ENCODE data around the gene KIF13A. TPM values are rescaled to one million over a fixed set of nuclear protein-coding genes. Genes with fewer than 3 reads are reported as not detected.
"Not testable (repeated sequence)": the region's sequence is repeated elsewhere in the genome, so short reads cannot be mapped to it uniquely, and the experiment has no call there.

KIF13A gene
- total RNA-seq, 2 experiments from 2014 or later = not detected

GRCh38 chr6:17957904-17958620, 29.4 kb downstream of the KIF13A start:
- peaks cover 38% of the 10 kb centered on the region for H3K27me3 Mint-ChIP-seq (ENCODE audit: low read depth)
- no peak overlapping the region for H3K4me3 Mint-ChIP-seq
- no peaks in the 10 kb centered on the region for H3K9me3 Mint-ChIP-seq
- DNase-seq = no peak
- no peaks in the 10 kb centered on the region for H3K4me1 Mint-ChIP-seq (ENCODE audit: low read depth)
- H3K36me3 Mint-ChIP-seq (ENCODE audit: low read depth) = no peaks in the 10 kb centered on the region
- intact Hi-C loops (cut with micrococcal nuclease) = no loop called here
- H3K27ac Mint-ChIP-seq = no peak overlapping the region
- CTCF ChIA-PET = no interaction called here

DNA sequence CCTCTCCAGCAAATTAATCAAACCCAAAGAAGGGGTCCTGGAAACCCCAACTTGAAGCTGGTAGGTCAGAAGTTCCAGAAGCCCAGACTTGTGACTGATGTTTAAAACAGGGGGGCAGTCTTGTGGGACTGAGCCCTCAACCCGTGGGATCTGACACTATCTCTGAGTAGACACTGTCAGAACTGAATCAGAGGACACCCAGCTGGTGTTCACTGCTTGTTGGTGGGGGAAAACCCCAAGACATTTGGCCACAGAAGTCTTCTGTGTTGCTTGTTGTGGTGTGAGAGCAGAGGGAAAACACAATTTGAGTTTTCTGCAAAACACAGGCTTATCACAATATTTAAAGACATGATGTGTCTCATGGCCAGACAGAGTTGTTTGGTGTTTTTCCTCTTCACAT, 29.9 kb downstream of the KIF13A start:
- Mint-ChIP-seq H3K9me3 (no peaks in the 10 kb centered on the region), H3K27me3 (ENCODE audit: low read depth) (peaks cover 34% of the 10 kb centered on the region), H3K4me3 (no peak overlapping the region), H3K4me1 (ENCODE audit: low read depth) (no peaks in the 10 kb centered on the region), H3K36me3 (ENCODE audit: low read depth) (no peaks in the 10 kb centered on the region), H3K27ac (no peak overlapping the region)
- no peak for DNase-seq
- CTCF ChIA-PET = no interaction called here
- intact Hi-C loops (cut with micrococcal nuclease) = no loop called here

DNA sequence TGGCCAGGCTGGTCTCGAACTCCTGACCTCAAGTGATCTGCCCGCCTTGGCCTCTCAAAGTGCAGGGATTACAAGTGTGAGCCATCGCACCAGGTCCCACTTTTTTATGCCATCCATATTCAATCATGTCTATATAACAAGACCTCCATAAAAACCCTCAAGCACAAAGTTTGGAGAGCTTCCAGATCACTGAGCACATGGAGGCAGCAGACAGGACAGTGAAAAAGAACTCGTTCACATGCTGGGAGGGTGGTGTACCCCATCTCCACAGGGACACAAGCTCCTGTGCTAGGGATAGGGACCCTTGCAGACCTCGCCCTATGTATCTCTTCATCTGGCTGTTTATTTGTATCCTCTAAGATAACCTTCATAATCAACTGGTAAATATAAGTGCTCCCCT, 30.3 kb downstream of the KIF13A start:
- CTCF ChIA-PET = interaction anchor here (0.5 kb wide), 1 partner anchor 37 kb away, joined by 8 read pairs; no protein-coding TSS in a partner anchor
- no peaks in the 10 kb centered on the region for H3K36me3 Mint-ChIP-seq (ENCODE audit: low read depth)
- intact Hi-C loops (cut with micrococcal nuclease) = no loop called here
- no peaks in the 10 kb centered on the region for H3K4me1 Mint-ChIP-seq (ENCODE audit: low read depth)
- H3K27me3 Mint-ChIP-seq (ENCODE audit: low read depth) = peaks cover 30% of the 10 kb centered on the region
- no peak for DNase-seq
- no peak overlapping the region for H3K4me3 Mint-ChIP-seq
- no peaks in the 10 kb centered on the region for H3K9me3 Mint-ChIP-seq
- no peak overlapping the region for H3K27ac Mint-ChIP-seq

- H3K4me3 Mint-ChIP-seq = no peak overlapping the region
- H3K27ac Mint-ChIP-seq = no peak overlapping the region
- intact Hi-C loops (cut with micrococcal nuclease) = no loop called here
- CTCF ChIA-PET = no interaction called here
- no peak for DNase-seq
- H3K9me3 Mint-ChIP-seq = peaks cover 2% of the 10 kb centered on the region
- no peaks in the 10 kb centered on the region for H3K4me1 Mint-ChIP-seq (ENCODE audit: low read depth)
- H3K36me3 Mint-ChIP-seq (ENCODE audit: low read depth) = no peaks in the 10 kb centered on the region
- peaks cover 8% of the 10 kb centered on the region for H3K27me3 Mint-ChIP-seq (ENCODE audit: low read depth)
Measured at GRCh38 chr6:17950095-17950494, 37.3 kb downstream of the KIF13A start.

DNA sequence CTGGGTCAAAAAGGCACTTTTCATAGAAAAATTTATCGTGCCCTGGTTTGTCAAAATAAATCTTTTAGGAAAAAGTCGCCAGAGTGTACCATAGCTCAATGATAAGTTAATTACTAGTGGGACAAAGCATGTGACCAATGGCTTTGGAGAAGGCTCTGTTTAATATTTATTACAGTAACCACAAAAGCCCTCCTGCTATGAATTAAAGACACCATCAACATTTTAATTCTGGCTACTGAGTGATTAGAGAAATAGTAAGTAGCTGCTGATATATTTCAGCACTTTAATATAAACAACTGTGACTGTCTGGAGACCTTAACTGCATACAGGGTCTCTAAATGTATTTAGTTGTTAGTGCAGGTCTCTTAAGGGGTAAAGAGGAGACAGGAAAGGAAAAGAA, 38.3 kb downstream of the KIF13A start:
- no peak for DNase-seq
- CTCF ChIA-PET = no interaction called here
- peaks cover 11% of the 10 kb centered on the region for H3K27me3 Mint-ChIP-seq (ENCODE audit: low read depth)
- H3K36me3 Mint-ChIP-seq (ENCODE audit: low read depth) = no peaks in the 10 kb centered on the region
- no peak overlapping the region for H3K4me3 Mint-ChIP-seq
- peaks cover 2% of the 10 kb centered on the region for H3K9me3 Mint-ChIP-seq
- no peak overlapping the region for H3K27ac Mint-ChIP-seq
- intact Hi-C loops (cut with micrococcal nuclease) = no loop called here
- no peaks in the 10 kb centered on the region for H3K4me1 Mint-ChIP-seq (ENCODE audit: low read depth)

GRCh38 chr6:17948725-17949124, 38.7 kb downstream of the KIF13A start:
- H3K27me3 Mint-ChIP-seq (ENCODE audit: low read depth) = peaks cover 14% of the 10 kb centered on the region
- DNase-seq = no peak
- H3K9me3 Mint-ChIP-seq = peaks cover 2% of the 10 kb centered on the region
- no peak overlapping the region for H3K4me3 Mint-ChIP-seq
- no peaks in the 10 kb centered on the region for H3K36me3 Mint-ChIP-seq (ENCODE audit: low read depth)
- intact Hi-C loops (cut with micrococcal nuclease) = no loop called here
- no peaks in the 10 kb centered on the region for H3K4me1 Mint-ChIP-seq (ENCODE audit: low read depth)
- no peak overlapping the region for H3K27ac Mint-ChIP-seq
- CTCF ChIA-PET = no interaction called here

DNA sequence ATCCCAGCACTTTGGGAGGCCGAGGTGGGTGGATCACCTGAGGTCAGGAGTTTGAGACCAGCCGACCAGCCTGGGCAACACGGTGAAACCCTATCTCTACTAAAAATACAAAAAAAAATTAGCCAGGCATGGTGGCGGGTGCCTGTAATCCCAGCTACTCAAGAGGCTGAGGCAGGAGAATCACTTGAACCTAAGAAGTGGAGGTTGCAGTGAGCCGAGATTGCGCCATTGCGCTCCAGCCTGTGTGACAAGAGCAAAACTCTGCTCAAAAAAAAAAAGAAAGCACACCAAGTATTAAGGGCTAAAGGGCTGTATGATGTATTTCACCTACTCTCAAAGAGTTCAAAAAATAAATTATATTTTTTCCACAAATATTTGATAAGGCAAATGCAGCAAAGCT, 39.9 kb downstream of the KIF13A start:
- intact Hi-C loops (cut with micrococcal nuclease); H3K36me3 Mint-ChIP-seq (ENCODE audit: low read depth); DNase-seq; H3K27ac Mint-ChIP-seq; CTCF ChIA-PET; H3K4me3 Mint-ChIP-seq; H3K9me3 Mint-ChIP-seq; H3K4me1 Mint-ChIP-seq (ENCODE audit: low read depth): not testable (repeated sequence)
- H3K27me3 Mint-ChIP-seq (ENCODE audit: low read depth) = peaks cover 15% of the 10 kb centered on the region

DNA sequence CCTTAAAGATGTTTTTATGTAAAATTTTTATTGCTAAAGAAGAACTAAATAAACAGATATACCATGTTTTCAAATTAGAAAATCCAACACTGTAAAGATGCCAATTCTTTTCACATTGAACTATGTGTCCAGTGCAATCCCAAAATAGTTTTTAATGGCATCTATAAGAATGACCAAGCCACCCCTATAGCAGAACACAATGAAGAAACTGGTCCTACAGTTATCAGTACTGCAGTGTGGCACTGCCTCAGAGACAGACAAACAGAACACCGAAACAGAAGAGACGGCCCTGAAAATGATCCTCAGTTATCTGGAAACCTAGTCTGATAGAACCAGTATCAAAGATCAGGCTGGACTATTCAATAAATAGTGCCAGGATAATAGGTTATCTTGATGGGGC, 41.9 kb downstream of the KIF13A start:
- H3K36me3 Mint-ChIP-seq (ENCODE audit: low read depth) = no peaks in the 10 kb centered on the region
- H3K4me3 Mint-ChIP-seq = no peak overlapping the region
- intact Hi-C loops (cut with micrococcal nuclease) = no loop called here
- peaks cover 13% of the 10 kb centered on the region for H3K27me3 Mint-ChIP-seq (ENCODE audit: low read depth)
- H3K27ac Mint-ChIP-seq = no peak overlapping the region
- CTCF ChIA-PET = no interaction called here
- no peaks in the 10 kb centered on the region for H3K4me1 Mint-ChIP-seq (ENCODE audit: low read depth)
- DNase-seq = no peak
- no peaks in the 10 kb centered on the region for H3K9me3 Mint-ChIP-seq

GRCh38 chr6:17945111-17945510, 42.3 kb downstream of the KIF13A start:
- H3K4me1 Mint-ChIP-seq (ENCODE audit: low read depth) = no peaks in the 10 kb centered on the region
- peaks cover 16% of the 10 kb centered on the region for H3K27me3 Mint-ChIP-seq (ENCODE audit: low read depth)
- intact Hi-C loops (cut with micrococcal nuclease) = no loop called here
- CTCF ChIA-PET = interaction anchor here (1.1 kb wide), 1 partner anchor 25 kb away, joined by 3 read pairs; no protein-coding TSS in a partner anchor
- H3K9me3 Mint-ChIP-seq = no peaks in the 10 kb centered on the region
- H3K36me3 Mint-ChIP-seq (ENCODE audit: low read depth) = no peaks in the 10 kb centered on the region
- H3K27ac Mint-ChIP-seq = no peak overlapping the region
- DNase-seq = no peak
- no peak overlapping the region for H3K4me3 Mint-ChIP-seq

GRCh38 chr6:17941318-17941717, 46.1 kb downstream of the KIF13A start:
- Mint-ChIP-seq H3K4me1 (ENCODE audit: low read depth) (no peaks in the 10 kb centered on the region), H3K36me3 (ENCODE audit: low read depth) (no peaks in the 10 kb centered on the region), H3K9me3 (no peaks in the 10 kb centered on the region), H3K4me3 (no peak overlapping the region), H3K27ac (no peak overlapping the region), H3K27me3 (ENCODE audit: low read depth) (peaks cover 18% of the 10 kb centered on the region)
- CTCF ChIA-PET = no interaction called here
- intact Hi-C loops (cut with micrococcal nuclease) = no loop called here
- no peak for DNase-seq

- intact Hi-C loops (cut with micrococcal nuclease) = no loop called here
- Mint-ChIP-seq H3K9me3 (no peaks in the 10 kb centered on the region), H3K4me3 (no peak overlapping the region), H3K27ac (no peak overlapping the region), H3K36me3 (ENCODE audit: low read depth) (no peaks in the 10 kb centered on the region), H3K27me3 (ENCODE audit: low read depth) (peaks cover 18% of the 10 kb centered on the region), H3K4me1 (ENCODE audit: low read depth) (no peaks in the 10 kb centered on the region)
- no peak for DNase-seq
- CTCF ChIA-PET = interaction anchor here (0.6 to 0.7 kb wide), 2 partner anchors 56 to 333 kb away, joined by 3 to 4 read pairs; no protein-coding TSS in a partner anchor
Measured at GRCh38 chr6:17940151-17940792, 47.2 kb downstream of the KIF13A start.

DNA sequence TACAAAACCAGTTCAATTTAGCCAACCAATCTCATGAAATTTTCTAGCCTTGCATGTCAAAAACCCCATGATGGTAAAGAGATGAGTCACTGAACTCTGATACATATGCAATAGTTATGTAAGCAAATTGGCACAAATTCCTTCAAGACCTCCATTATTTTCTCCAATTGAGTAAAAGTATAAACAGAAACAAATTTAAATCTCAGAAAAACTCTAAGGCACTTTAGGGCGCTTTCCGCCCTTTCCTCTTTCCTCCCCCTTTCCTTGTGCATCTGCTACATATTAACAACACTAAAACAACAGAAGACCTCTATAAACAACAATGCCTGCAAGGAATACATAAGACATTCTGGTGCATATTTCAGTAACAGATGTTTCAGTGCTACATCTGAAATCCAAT, 48.5 kb downstream of the KIF13A start:
- intact Hi-C loops (cut with micrococcal nuclease) = no loop called here
- Mint-ChIP-seq H3K36me3 (ENCODE audit: low read depth) (no peaks in the 10 kb centered on the region), H3K27me3 (ENCODE audit: low read depth) (peaks cover 14% of the 10 kb centered on the region), H3K9me3 (no peaks in the 10 kb centered on the region), H3K27ac (no peak overlapping the region), H3K4me1 (ENCODE audit: low read depth) (no peaks in the 10 kb centered on the region), H3K4me3 (no peak overlapping the region)
- no peak for DNase-seq
- CTCF ChIA-PET = no interaction called here
